DND-41 (cell line): ENCODE data around the gene CHD8.

Source experiments
- EZH2 ChIP-seq: IDR thresholded peaks from 3 replicates; pipeline ENCODE4 v1.6.1; 2012; ENCODE audit warnings: borderline replicate concordance, low read depth, mild to moderate bottlenecking, moderate library complexity, low read length, inconsistent platforms; ENCODE audit not compliant: severe bottlenecking
- TF ChIP-seq, protein P1 (sequence below): IDR thresholded peaks from 2 replicates; pipeline ENCODE4 v1.5.1; 2012; ENCODE audit warnings: borderline replicate concordance, low read length, moderate library complexity, mild to moderate bottlenecking; ENCODE audit not compliant: poor library complexity, severe bottlenecking; ENCODE audit errors: extremely low read depth

DNA sequence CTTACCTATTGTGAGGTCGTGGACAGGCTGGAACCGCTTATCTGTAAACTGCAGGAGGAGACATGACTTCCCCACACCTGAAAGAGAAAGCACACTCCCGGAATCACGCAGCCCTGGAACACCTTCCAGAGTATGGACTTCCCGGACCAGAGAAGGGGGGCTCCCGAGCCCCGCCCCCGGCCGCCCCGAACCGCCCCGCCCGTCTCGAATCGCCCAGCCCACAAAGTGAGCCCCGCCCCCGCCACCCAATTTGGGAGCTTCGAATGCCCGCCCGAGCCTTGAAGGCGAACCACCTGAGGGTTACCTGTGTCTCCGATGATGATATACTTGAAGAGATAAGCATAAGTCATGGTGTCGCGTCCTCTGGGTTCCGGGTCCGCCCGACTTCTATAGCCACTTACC lies 20.6 kb upstream of the CHD8 start:
- TF ChIP-seq, protein P1, sequence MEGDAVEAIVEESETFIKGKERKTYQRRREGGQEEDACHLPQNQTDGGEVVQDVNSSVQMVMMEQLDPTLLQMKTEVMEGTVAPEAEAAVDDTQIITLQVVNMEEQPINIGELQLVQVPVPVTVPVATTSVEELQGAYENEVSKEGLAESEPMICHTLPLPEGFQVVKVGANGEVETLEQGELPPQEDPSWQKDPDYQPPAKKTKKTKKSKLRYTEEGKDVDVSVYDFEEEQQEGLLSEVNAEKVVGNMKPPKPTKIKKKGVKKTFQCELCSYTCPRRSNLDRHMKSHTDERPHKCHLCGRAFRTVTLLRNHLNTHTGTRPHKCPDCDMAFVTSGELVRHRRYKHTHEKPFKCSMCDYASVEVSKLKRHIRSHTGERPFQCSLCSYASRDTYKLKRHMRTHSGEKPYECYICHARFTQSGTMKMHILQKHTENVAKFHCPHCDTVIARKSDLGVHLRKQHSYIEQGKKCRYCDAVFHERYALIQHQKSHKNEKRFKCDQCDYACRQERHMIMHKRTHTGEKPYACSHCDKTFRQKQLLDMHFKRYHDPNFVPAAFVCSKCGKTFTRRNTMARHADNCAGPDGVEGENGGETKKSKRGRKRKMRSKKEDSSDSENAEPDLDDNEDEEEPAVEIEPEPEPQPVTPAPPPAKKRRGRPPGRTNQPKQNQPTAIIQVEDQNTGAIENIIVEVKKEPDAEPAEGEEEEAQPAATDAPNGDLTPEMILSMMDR, result no peak
- no peak for TF ChIP-seq EZH2
